OCI-LY7 (cell line): ENCODE data around the gene KCNMA1.

ENCODE experiments used
- EZH2phosphoT487 ChIP-seq: fragments of 200-600 bp; sonication (generic); IDR thresholded peaks from 2 replicates; pipeline ENCODE4 v1.6.1; 2018; ENCODE audit warnings: low read depth, borderline replicate concordance, mild to moderate bottlenecking, mixed run types, antibody characterized with exemption, low read length, moderate library complexity, mixed read lengths
- TF ChIP-seq, protein P1 (sequence below): fragments of 200-600 bp; sonication (generic); conservative IDR thresholded peaks from 2 replicates; pipeline ENCODE4 v1.5.1; 2014; ENCODE audit warnings: mild to moderate bottlenecking, antibody characterized with exemption, low read length, moderate library complexity, mixed read lengths

- TF ChIP-seq, protein P1, sequence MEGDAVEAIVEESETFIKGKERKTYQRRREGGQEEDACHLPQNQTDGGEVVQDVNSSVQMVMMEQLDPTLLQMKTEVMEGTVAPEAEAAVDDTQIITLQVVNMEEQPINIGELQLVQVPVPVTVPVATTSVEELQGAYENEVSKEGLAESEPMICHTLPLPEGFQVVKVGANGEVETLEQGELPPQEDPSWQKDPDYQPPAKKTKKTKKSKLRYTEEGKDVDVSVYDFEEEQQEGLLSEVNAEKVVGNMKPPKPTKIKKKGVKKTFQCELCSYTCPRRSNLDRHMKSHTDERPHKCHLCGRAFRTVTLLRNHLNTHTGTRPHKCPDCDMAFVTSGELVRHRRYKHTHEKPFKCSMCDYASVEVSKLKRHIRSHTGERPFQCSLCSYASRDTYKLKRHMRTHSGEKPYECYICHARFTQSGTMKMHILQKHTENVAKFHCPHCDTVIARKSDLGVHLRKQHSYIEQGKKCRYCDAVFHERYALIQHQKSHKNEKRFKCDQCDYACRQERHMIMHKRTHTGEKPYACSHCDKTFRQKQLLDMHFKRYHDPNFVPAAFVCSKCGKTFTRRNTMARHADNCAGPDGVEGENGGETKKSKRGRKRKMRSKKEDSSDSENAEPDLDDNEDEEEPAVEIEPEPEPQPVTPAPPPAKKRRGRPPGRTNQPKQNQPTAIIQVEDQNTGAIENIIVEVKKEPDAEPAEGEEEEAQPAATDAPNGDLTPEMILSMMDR, result no peak
- TF ChIP-seq EZH2phosphoT487, result no peak
Measured at GRCh38 chr10:77168161-77168560, 469.4 kb downstream of the KCNMA1 start.
